GM19372 (cell line): Measurements from ENCODE around the gene JPT1.
"Not testable (repeated sequence)": the region's sequence is repeated elsewhere in the genome, so short reads cannot be mapped to it uniquely, and the experiment has no call there.

Experiments
- ATAC-seq: cut with Tn5 transposase; IDR thresholded peaks from one replicate; pipeline ENCODE4 v1.9.1; 2021; ENCODE audit warnings: mild to moderate bottlenecking, low read depth, moderate library complexity; ENCODE audit not compliant: unreplicated experiment

Gene JPT1

GRCh38 chr17:75131278-75132017 lies 22.9 kb downstream of the JPT1 start, which contains the start of gene NT5C:
NT5C (minus strand) TSS chr17:75131742; CDS start chr17:75131707, 35 bp downstream.
- peak; percentile 77 for ATAC-seq

GRCh38 chr17:75130632-75131277 lies 23.6 kb downstream of the JPT1 start:
- no peak for ATAC-seq

GRCh38 chr17:75130059-75130631 lies 24.2 kb downstream of the JPT1 start:
- ATAC-seq: no peak

- ATAC-seq: no peak
These were observed 24.7 kb downstream of the JPT1 start for GRCh38 chr17:75129576-75129975.

- ATAC-seq: no peak
These were observed 25.4 kb downstream of the JPT1 start for GRCh38 chr17:75128694-75129505.

GRCh38 chr17:75127936-75128335 lies 26.4 kb downstream of the JPT1 start:
- ATAC-seq: not testable (repeated sequence)

GRCh38 chr17:75126954-75127353 lies 27.4 kb downstream of the JPT1 start:
- no peak for ATAC-seq

- no peak for ATAC-seq
These were observed 28.3 kb downstream of the JPT1 start for GRCh38 chr17:75125984-75126383.

GRCh38 chr17:75124819-75125162 lies 29.5 kb downstream of the JPT1 start:
- no peak for ATAC-seq

- ATAC-seq: no peak
These were observed 30.1 kb downstream of the JPT1 start for GRCh38 chr17:75124041-75124818.

- no peak for ATAC-seq
These were observed 36.0 kb downstream of the JPT1 start for GRCh38 chr17:75118307-75118706.

- no peak for ATAC-seq
These were observed 37.6 kb downstream of the JPT1 start for GRCh38 chr17:75116737-75117136.

GRCh38 chr17:75115555-75115954 lies 38.8 kb downstream of the JPT1 start:
- no peak for ATAC-seq

GRCh38 chr17:75114552-75115314 lies 39.6 kb downstream of the JPT1 start:
- no peak for ATAC-seq

GRCh38 chr17:75113798-75114551 lies 40.3 kb downstream of the JPT1 start:
- no peak for ATAC-seq

- no peak for ATAC-seq
These were observed 42.5 kb downstream of the JPT1 start for GRCh38 chr17:75111777-75112335.

GRCh38 chr17:75110234-75110937 lies 43.9 kb downstream of the JPT1 start:
- no peak for ATAC-seq
